Activated CD4-positive, alpha-beta T cell treated with anti-CD3 and anti-CD28 coated beads, Interleukin-2, amount 50 U/mL, for 1 hour (primary cell): ENCODE results near the gene COTL1.
"Not testable (repeated sequence)": the region's sequence is repeated elsewhere in the genome, so short reads cannot be mapped to it uniquely, and the experiment has no call there.

Experiments
- DNase-seq: peaks from one replicate; pipeline ENCODE4 v3.0.0-alpha.2; 2020

COTL1 gene

GRCh38 chr16:84567286-84567962 lies 50.5 kb downstream of the COTL1 start:
- DNase-seq = no peak

GRCh38 chr16:84566545-84567257 lies 51.2 kb downstream of the COTL1 start:
- DNase-seq = no peak

GRCh38 chr16:84565669-84566495 lies 52.0 kb downstream of the COTL1 start:
- DNase-seq = no peak

- no peak for DNase-seq
These were observed 54.0 kb downstream of the COTL1 start for GRCh38 chr16:84563786-84564420.

- no peak for DNase-seq
These were observed 54.7 kb downstream of the COTL1 start for GRCh38 chr16:84563064-84563715.

GRCh38 chr16:84562174-84562815 lies 55.6 kb downstream of the COTL1 start:
- no peak for DNase-seq

- DNase-seq = no peak
These were observed 56.6 kb downstream of the COTL1 start for GRCh38 chr16:84561291-84561690.

GRCh38 chr16:84560269-84560668 lies 57.6 kb downstream of the COTL1 start:
- DNase-seq = no peak

- DNase-seq = no peak
These were observed 58.5 kb downstream of the COTL1 start for GRCh38 chr16:84559311-84559932.

GRCh38 chr16:84558850-84559249 lies 59.0 kb downstream of the COTL1 start:
- not testable (repeated sequence) for DNase-seq

- DNase-seq = no peak
These were observed 60.4 kb downstream of the COTL1 start for GRCh38 chr16:84557504-84557903.

GRCh38 chr16:84557059-84557458 lies 60.8 kb downstream of the COTL1 start:
- DNase-seq = no peak

- no peak for DNase-seq
These were observed 62.3 kb downstream of the COTL1 start for GRCh38 chr16:84555418-84556196.

GRCh38 chr16:84554627-84555328 lies 63.1 kb downstream of the COTL1 start:
- no peak for DNase-seq

GRCh38 chr16:84553873-84554399 lies 63.9 kb downstream of the COTL1 start:
- peak; percentile 39 for DNase-seq

GRCh38 chr16:84552135-84552534 lies 65.7 kb downstream of the COTL1 start:
- no peak for DNase-seq

GRCh38 chr16:84550096-84550495 lies 67.8 kb downstream of the COTL1 start:
- DNase-seq = no peak

- peak; percentile 35 for DNase-seq
These were observed 68.7 kb downstream of the COTL1 start for GRCh38 chr16:84548971-84549844.

GRCh38 chr16:84548508-84548907 lies 69.4 kb downstream of the COTL1 start:
- no peak for DNase-seq
